Measurements from ENCODE around the gene GP9.

- no peak for TF ChIP-seq POLR2AphosphoS5 (IDR thresholded peaks at IDR 0.05)
- TF ChIP-seq CTCF (IDR thresholded peaks at IDR 0.05), result no peak
- TF ChIP-seq POLR2A (IDR thresholded peaks at IDR 0.05), result no peak
These were observed 14.4 kb upstream of the GP9 start for GRCh38 chr3:129046037-129046731.
